HG03460 (cell line): ENCODE results near the gene SLC37A1.
"Not testable (repeated sequence)": the region's sequence is repeated elsewhere in the genome, so short reads cannot be mapped to it uniquely, and the experiment has no call there.

ENCODE experiments used
- ATAC-seq: cut with Tn5 transposase; IDR thresholded peaks from one replicate; pipeline ENCODE4 v1.9.1; 2021; ENCODE audit not compliant: unreplicated experiment

The SLC37A1 gene

DNA sequence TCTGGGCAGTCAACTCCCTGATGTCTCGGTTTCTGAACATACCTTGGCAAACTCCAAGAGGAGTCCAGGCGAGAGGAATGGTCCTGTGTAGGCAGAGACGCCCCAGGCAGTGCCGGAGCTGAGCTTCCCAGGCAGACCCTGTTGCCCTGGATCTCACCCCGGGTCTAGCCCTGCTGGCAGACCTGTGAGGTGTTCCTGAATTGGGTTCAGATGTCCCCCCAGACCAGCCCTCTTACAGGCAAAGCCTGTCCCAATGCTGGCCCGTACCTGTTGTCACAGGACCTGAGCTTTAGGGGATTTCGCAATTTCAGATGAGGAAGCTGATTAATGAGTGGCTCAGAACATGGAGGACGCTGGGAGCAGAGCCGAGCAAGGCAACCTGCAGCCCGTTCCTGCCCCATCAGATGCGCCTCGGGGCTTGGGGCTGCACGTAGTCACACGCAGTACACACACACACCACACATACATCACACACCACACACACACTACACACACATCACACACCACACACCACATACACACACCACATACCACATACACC lies 101.2 kb downstream of the SLC37A1 start:
- no peak for ATAC-seq

DNA sequence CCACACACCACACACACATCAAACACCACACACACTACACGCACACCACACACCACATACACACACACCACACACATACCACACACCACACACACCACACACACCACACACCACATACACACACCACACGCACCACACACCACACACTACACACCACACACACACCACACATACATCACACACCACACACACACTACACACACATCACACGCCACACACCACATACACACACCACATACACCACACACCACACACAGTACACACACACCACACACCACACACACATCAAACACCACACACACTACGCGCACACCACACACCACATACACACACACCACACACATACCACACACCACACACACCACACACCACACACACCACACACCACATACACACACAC lies 101.7 kb downstream of the SLC37A1 start:
- ATAC-seq = not testable (repeated sequence)

DNA sequence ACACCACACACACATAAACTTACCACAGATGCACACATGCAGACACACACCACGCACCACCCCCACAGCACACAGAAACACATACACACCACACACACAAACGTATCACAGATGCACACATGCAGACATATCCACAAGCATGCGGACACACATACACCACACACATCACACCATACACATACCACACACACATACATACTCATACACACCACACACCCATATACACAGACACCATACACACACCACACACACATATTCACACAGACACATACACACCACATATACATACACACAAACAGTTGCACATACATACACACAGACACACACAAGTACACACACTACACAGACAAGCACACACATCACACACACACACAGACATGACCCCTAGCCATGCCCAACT lies 102.3 kb downstream of the SLC37A1 start:
- no peak for ATAC-seq

DNA sequence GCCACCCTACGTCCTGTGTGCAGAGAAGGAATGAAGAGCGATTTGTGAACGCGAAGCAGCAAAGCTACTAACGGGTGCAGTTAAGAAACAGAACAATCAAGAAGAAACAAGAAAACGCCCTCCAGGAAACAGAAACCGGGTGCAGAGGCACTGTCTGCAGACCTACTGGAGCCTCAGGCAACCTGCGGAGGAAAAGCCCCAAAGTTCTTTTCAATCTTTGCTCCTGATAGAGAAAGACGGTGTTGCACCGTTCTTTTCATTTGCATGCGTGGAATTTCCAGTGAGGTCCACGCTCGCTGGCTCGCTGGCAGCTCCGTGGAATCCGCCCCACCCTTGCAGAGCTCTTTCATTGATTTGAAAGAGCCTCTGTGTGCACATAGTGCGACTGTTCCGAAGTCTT lies 102.8 kb downstream of the SLC37A1 start:
- ATAC-seq = no peak

DNA sequence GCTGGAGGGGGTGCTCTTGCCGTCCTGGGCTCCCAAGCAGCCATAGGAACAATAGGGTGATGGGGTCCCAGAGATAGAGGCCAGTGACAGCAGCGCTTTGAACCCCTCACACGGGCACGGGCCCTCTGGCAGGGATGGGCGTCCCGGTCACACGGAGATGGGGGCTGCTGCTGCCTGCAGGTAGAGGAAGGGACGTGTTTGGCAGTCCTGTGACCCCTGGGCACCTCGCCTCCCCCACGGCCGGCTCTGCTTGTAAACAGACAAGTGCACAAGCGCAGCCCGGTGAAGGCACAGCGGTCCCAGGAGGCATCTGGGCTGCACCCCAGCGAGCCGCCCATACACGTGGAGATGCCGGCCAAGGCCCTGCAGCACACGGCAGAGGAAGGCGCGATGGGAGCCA lies 103.3 kb downstream of the SLC37A1 start:
- no peak for ATAC-seq

DNA sequence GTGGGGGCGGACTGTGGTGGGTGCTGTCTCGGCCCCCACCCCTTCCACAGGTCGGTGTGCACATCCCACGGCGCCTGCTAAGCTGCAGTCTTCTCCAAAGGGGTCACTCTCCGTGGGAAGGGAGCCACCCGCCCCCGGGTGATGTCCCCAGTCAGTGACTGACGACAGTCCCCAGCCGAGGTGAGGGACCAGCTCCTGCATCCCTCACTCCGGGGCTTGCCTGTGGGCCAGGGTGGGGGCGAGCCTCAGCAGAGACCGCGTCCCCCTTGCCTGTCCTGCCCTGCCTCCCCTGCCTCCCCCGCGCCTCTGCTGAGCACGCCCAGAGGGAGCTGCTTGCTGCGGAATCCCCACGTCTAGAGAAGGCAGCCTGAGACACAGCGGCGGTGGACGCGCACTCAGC lies 103.8 kb downstream of the SLC37A1 start:
- no peak for ATAC-seq

DNA sequence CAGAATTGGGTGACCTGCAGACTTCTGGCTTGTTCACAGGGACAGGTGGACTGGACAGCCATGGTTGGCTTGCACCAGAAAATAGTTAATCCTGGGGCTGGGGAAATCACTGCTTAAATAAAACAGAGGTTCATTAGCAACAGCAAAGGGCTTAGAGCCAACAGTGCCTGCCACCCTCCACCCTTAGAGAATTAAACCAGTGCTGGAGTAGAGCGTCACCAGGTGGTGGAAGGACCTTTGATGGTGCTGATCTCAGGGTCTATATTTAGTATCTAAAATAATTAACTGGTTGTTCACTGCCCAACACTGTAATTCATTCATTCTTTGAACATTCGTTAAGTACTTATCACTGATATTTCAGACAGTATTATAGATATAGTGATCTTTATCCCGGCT lies 105.1 kb downstream of the SLC37A1 start:
- no peak for ATAC-seq

DNA sequence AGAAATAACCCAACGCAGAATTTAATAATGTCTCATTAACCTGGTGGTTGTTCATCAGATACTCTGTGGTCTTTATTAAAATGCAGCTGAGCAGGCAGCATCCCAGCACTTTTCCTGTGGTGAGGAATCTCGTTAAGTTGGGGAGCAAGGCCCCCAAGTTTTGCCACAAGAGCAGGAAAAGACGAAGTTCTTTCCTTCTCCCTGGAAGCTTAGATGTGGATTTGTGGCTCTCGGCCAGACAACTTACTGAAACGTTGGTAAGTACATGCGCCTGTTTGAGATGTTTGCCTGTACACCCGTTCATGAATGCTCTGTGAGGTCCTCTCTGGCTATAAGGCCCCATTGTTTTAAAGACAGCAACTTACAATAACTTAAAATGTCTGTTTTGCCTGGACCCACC lies 105.5 kb downstream of the SLC37A1 start:
- ATAC-seq = no peak

DNA sequence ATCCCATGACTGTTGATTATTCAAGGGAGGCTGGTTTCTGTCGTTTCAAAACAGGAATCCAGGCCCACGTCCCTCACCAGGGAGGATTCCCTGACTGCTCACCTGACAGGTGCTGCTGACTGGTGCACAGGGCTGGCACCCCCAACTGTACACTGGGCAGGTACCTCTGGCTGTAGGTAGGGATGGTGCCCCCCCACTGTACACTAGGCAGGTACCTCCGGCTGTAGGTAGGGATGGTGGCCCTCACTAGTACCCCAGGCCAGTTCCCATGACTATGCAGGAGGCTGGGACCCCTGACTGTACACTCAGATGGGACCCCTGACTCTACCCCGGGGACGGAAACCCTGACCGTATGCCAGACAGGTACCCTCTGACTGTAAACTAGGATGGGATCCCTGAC lies 106.2 kb downstream of the SLC37A1 start:
- no peak for ATAC-seq

DNA sequence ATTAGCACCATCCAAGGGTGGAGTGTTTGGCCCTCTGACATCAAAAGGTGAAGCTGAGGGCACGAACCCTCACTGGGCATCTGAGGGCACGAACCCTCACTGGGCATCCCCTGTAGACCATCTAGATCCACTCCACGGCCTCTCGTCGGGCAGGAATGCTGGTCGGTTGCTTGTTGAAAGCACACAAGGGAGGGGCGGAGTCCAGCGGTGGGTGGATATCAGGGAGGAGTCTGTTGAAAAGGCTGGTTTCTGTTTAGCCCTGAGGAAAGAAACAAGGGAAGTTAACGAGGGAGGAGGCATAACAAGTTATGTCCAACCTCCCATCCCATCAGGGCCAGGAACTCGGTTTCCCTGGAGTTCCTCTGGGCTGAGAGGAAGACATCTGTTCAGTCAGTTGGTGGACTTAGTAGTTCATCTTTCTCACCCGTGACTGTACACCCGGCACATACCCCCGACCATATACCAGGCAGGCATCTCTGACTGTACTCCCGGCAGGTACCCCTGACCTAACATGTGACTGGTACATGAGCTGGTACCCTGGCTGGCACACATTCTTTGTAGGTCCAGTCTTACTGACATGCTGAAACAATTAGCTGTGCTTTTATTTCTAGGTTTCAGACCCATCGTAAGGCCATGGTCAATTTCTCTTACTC lies 107.6 kb downstream of the SLC37A1 start:
- no peak for ATAC-seq

DNA sequence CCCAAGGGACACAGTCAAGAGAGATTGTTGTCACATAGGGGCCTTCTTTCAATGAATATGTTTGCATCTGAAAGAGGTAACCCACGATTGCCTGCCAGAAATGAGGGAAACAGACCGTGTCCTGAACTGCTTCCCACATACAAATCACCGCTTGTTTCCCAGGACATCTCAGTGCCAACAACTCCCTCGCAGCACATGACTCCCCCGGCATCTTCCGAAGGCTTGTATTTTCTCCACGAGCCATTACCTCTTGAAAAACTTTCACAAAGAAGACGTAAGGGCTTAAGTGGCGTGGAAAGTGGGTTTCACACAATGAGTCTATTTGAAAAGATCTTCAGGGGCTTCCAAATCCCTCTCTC lies 108.1 kb downstream of the SLC37A1 start:
- ATAC-seq = no peak

DNA sequence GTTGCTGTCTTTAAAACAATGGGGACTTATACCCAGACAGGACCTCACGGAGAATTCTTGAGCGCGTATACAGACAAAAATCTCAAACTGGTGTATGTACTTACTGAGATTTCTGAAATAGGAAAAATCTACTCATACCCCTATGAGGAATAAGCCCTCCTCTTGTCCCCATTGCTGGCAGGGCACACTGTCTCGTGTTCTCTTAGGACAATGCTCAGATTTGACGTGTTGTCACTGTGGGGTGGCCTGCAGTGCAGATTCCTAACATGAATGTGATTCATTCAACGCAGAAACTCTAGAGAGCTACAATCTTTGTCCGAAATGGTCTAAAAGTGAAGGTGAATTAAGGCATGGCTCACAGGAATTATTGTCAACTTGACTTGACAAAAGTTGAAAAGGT lies 108.6 kb downstream of the SLC37A1 start:
- ATAC-seq = no peak

DNA sequence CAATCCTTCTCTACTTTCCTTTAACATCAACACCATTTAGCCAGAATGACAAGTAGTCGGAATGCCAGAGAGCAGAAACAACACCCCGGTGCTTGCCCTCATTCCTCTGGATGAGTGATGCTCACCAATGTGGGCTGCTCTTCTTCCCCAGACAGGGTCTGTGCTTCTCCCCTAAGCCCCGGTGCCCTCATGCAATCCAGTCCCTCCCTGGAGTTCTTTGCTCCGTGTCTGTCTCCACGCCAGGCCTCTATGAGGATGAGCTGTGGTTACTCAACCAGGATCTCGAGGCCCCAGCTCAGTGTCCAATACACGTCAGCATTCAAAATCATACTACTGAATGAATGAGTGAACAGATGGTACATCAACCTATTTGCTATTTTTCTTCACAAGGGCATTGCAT lies 110.0 kb downstream of the SLC37A1 start:
- ATAC-seq = no peak

DNA sequence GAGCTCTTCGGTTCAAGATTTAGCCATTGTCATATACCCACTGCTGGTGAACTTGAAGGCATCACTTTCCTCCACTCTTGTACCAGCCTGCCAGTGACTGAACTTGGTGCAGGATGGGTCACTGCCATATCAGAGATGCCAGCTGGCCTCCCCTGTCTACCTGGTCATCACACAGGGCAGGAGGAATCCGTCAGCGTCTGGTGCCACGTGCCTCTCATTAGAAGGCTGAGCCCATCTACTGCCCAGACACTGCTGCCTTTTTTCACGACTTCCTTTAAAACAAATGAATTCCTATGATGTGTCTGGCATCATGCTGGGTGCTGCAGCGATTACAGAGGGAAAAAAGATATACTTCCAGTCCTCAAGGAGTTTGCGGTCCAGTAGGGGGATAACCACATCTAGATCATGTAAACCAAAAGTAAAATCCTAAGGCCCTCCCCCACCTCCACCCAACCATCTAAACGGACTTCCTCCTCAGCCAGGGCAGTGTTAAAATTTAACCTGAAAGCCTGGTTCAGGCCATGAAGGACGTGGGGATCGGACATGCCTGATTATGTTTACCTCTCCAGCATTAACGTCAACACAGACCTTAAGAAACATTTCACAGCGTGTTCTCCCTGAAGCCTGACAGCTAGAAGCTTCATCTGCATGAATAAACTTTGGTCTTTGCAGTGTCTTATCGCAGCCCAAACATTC lies 110.6 kb downstream of the SLC37A1 start:
- no peak for ATAC-seq

DNA sequence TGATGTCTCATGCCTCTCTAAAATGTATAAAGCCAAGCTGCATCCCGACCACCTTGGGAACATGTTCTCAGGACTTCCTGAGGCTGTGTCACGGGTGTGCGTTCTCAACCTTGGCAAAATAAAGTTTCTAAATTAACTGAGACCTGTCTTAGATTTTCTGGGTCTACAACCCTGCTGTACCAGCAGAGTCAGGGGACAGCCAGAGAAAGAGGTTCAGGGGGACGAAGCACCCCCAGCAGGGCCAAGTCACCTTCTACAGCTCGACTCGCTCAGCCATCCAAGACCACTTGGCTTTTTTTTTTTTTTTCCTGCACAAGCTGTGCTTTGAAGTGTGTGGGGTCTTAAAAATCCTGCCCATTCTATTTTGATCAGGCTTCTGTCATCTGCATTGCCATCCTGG lies 111.3 kb downstream of the SLC37A1 start:
- no peak for ATAC-seq

DNA sequence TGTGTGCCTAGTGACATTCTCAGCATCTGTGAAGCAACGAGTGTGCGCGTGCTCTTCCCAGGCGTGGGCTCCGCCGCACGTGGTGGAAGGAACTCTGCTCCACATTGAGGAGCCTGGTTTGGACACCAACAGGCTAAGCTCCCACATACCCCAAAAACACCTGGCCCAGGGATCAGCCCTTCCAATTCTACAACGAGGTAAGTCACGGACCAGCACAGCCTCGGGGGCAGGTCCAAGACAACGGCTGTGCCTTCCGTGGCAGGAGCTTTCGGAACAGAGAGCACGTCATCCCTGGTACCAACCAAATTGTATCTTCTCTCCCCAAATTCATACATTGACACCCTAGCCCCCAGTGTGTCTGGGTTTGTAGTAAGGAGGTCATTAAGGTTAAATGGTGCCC lies 112.5 kb downstream of the SLC37A1 start:
- ATAC-seq = no peak

DNA sequence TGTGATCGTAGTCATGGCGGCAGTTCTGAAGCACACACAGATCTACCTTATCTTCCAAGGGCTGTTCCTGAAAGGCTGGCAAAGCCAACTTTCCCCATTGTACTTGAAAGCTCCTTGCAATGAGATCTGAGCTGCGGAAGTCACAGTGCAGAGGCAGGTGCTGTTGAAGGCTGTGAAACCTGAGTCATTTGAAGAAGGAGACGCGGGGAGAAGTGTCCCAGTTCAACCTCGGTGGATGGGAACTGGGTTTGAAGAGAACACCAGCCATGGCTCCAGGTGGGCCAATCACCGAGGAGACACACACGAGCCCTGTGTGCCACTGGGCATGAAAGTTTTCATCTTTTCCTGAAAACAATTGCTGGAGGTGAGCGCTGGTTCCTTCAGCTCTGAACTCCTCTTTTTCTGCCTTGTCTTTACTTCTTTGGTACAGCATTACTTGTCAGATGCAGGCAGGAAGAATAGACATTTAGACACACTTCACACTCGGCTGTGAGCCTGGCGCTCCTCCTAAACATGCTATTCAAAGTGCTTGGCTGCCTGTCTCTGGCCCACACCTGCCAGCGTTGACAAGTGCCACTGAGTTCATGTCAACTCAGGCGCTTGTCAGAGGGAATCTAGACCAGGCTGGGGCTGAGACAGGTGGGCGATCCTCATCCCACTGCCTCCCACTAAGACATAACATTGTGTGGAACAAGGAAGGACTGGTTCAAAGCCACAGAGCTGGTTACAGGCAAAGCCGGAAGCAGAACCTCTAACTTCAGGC lies 114.1 kb downstream of the SLC37A1 start:
- ATAC-seq = no peak

DNA sequence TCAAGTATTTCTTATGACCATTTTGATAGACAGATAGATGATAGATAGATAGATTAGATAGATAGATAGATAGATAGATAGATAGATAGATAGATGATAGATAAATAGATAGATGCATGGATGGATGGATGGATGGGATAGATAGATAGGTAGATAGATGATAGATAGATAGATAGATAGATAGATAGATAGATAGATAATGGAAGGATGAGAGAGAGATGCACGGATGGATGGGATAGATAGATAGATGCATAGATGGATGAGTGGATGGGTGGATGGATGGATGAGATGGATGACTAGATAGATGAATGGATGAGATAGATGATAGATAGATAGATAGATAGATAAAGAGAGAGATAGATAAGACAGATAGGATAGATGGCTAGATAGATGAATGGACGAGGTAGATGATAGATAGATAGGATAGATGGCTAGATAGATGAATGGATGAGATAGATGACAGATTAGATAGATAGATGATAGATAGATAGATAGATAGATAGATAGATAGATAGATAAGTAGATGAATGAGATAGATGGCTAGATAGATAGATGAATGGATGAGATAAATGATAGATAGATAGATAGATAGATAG lies 114.9 kb downstream of the SLC37A1 start:
- not testable (repeated sequence) for ATAC-seq

DNA sequence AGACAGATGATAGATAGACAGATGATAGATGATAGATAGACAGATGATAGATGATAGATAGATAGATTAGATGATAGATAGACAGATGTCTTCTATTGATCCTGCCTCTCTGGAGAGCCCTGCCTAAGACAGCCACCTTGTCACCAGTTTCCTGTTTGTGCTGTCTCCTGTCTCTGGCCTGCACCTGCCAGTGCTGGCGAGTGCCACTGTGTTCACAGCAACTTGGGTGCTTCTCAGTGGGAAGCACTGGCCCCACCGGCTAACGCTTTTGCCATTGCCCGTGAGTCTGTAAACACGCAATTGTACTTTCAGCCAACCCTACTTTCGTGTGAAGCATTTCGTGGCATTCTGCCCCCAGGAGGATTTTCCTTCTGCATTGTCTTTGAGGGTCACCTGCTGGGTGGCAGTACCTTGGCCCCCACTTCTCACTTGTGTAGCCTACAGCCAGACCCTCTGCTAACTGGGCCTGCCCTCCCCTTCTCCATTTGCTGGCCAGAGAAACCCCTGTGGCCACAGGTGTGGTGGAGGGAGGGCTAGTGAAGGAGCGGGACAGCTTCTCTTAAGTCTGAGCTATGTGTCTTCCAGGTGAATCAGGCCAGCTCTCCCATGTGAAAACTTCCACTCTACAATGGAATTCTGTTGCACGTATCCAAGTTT lies 116.4 kb downstream of the SLC37A1 start:
- ATAC-seq = no peak

DNA sequence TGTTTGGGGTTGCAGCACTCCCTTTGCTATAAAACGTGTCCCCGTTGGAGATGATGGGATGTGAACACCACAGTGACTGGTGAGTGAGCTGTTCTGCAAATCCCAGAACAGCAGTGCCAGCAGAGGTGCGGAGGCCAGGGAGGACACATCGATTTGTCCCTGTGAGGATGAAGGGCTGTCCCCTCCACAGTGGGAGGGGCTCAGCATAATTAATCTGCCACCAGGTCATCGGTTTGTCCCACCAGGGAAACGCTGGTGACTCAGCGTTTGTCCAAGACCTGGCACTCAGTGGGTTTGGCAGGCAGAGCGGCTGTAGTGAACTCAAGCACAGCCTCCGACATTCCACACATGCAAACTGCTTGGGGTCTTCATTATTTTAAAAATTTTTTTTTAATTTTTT lies 117.0 kb downstream of the SLC37A1 start:
- no peak for ATAC-seq
